Measurements from ENCODE around the gene NME3. TPM values are rescaled to one million over a fixed set of nuclear protein-coding genes. Genes with fewer than 3 reads are reported as not detected.
A peak's percentile ranks its signal among the peaks of the same experiment; 100 is the strongest.

NME3 gene
- total and polyA plus RNA-seq, 10 of the 15 experiments (the other 5 are each of a cell fraction or from before 2014, with no cell fraction given), result 0.61 to 55.5 (median 26.5) TPM

- TF ChIP-seq RB1 (IDR thresholded peaks at IDR 0.05; ENCODE audit: borderline replicate concordance), result no peak
- no peak for TF ChIP-seq SMAD5 (IDR thresholded peaks at IDR 0.05; ENCODE audit: low read depth)
- no peak for TF ChIP-seq EED (IDR thresholded peaks at IDR 0.05; ENCODE audit: low read depth)
- no peak for TF ChIP-seq SREBF1 (IDR thresholded peaks at IDR 0.05; ENCODE audit: low read length)
- TF ChIP-seq ZNF687 (IDR thresholded peaks at IDR 0.05), result 0 out of 2 replicates have a peak, but pooled peaks have one; percentile 14
- TF ChIP-seq MEF2A (IDR thresholded peaks at IDR 0.05; ENCODE audit: insufficient read depth, low read depth, low read length), result no peak
- peak; percentile 81 for TF ChIP-seq E2F8 (IDR thresholded peaks at IDR 0.05; ENCODE audit: low read depth, partially characterized antibody)
- TF ChIP-seq NBN (IDR thresholded peaks at IDR 0.05), result peak; percentile 92
- peak; percentile 82 for TF ChIP-seq RUNX3 (IDR thresholded peaks at IDR 0.05; ENCODE audit: low read length)
- TF ChIP-seq MTA3 (IDR thresholded peaks at IDR 0.05; ENCODE audit: borderline replicate concordance, low read length), result no peak
- peak; percentile 47; the same call in 1 of the 2 replicates for TF ChIP-seq TAF1 (IDR thresholded peaks at IDR 0.05; ENCODE audit: borderline replicate concordance, low read depth, low read length)
- TF ChIP-seq NFXL1 (IDR thresholded peaks at IDR 0.05; ENCODE audit: borderline replicate concordance), result 0 out of 2 replicates have a peak, but pooled peaks have one; percentile 35
- peak; percentile 96 for TF ChIP-seq NKRF (conservative IDR thresholded peaks at IDR 0.05)
- TF ChIP-seq ASH2L (IDR thresholded peaks at IDR 0.05; ENCODE audit: borderline replicate concordance, low read depth), result no peak; the same call in 1 of the 2 replicates
- no peak for TF ChIP-seq RELA (IDR thresholded peaks at IDR 0.05; ENCODE audit: borderline replicate concordance, partially characterized antibody)
- no peak for TF ChIP-seq FOXK2 (IDR thresholded peaks at IDR 0.05)
- TF ChIP-seq MTA2 (IDR thresholded peaks at IDR 0.05; ENCODE audit: low read depth), result no peak
- no peak for TF ChIP-seq CTCF (IDR thresholded peaks at IDR 0.05 in 2 of 3, conservative IDR thresholded peaks at IDR 0.05 in 1 of 3; ENCODE audit: control insufficient read depth in 2 of 3, extremely low read depth in 1 of 3, insufficient read depth in 1 of 3, low read depth in 3 of 3, low read length in 3 of 3)
- peak; percentile 99 for TF ChIP-seq CREM (IDR thresholded peaks at IDR 0.05; ENCODE audit: low read depth)
- no peak for TF ChIP-seq IRF4 (IDR thresholded peaks at IDR 0.05; ENCODE audit: low read depth, low read length)
Observed at GRCh38 chr16:1782408-1783264, 11.3 kb upstream of the NME3 start, which contains the start of the genes NUBP2 and SPSB3 (continued).

All from GM12878 (cell line).